ENCODE measurements around the gene ZGLP1.

DNA sequence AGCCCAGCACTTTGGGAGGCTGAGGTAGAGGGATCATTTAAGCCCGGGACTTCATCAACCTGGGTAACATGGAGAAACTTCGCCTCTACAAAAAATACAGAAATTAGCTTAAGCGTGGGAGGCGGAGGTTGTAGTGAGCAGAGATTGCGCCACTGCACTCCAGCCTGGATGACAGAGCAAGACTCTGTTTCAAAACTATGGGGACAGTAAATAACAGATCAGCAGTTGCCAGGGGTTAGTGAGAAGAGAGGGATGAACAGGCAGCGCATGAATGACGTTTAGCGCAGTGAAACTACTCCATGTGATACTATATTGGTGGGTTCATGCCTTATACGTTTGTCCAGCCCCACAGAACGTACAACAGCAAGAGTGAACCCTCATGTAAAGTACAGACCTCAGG, 36.9 kb upstream of the ZGLP1 start:
- TF ChIP-seq, protein P1, sequence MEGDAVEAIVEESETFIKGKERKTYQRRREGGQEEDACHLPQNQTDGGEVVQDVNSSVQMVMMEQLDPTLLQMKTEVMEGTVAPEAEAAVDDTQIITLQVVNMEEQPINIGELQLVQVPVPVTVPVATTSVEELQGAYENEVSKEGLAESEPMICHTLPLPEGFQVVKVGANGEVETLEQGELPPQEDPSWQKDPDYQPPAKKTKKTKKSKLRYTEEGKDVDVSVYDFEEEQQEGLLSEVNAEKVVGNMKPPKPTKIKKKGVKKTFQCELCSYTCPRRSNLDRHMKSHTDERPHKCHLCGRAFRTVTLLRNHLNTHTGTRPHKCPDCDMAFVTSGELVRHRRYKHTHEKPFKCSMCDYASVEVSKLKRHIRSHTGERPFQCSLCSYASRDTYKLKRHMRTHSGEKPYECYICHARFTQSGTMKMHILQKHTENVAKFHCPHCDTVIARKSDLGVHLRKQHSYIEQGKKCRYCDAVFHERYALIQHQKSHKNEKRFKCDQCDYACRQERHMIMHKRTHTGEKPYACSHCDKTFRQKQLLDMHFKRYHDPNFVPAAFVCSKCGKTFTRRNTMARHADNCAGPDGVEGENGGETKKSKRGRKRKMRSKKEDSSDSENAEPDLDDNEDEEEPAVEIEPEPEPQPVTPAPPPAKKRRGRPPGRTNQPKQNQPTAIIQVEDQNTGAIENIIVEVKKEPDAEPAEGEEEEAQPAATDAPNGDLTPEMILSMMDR (IDR thresholded peaks at IDR 0.05; ENCODE audit: low read depth, low read length): no peak
- TF ChIP-seq POLR2A (IDR thresholded peaks at IDR 0.05; ENCODE audit: extremely low read depth, insufficient read length): no peak

Data from NB4 (cell line).